ENCODE measurements around the gene NKX2-3. TPM values are rescaled to one million over a fixed set of nuclear protein-coding genes. Genes with fewer than 3 reads are reported as not detected.

NKX2-3 gene
- total and polyA plus RNA-seq, 4 donors: not detected

Other genes with a start within 250 kb of the NKX2-3 start
- under 1 TPM; 0.23 to 0.52 TPM for gene CNNM1, start 203.6 kb upstream of the NKX2-3 start, total RNA-seq
- gene CNNM1, start 203.6 kb upstream of the NKX2-3 start, polyA plus RNA-seq: under 1 TPM; 0.15 to 0.16 TPM
- gene GOT1, start 102.3 kb upstream of the NKX2-3 start, total RNA-seq: 10 to 100 TPM; 14.6 to 35.3 TPM
- gene GOT1, start 102.3 kb upstream of the NKX2-3 start, polyA plus RNA-seq: 10 to 100 TPM; 21.9 to 26.1 TPM
- gene SLC25A28, start 87.5 kb downstream of the NKX2-3 start, total RNA-seq: 10 to 100 TPM; 31.1 to 47.9 TPM
- gene SLC25A28, start 87.5 kb downstream of the NKX2-3 start, polyA plus RNA-seq: 10 to 100 TPM; 47.2 to 86.9 TPM
- 10 to 100 TPM; 12.9 to 14.6 TPM for gene ENTPD7, start 126.6 kb downstream of the NKX2-3 start, total RNA-seq
- gene ENTPD7, start 126.6 kb downstream of the NKX2-3 start, polyA plus RNA-seq: 1 to 10 TPM; 1.0 to 8.3 TPM
- gene COX15, start 199.2 kb downstream of the NKX2-3 start, total RNA-seq: 10 to 100 TPM; 37.6 to 37.7 TPM
- gene COX15, start 199.2 kb downstream of the NKX2-3 start, polyA plus RNA-seq: 10 to 100 TPM; 13.5 to 15.5 TPM
- gene CUTC, start 199.3 kb downstream of the NKX2-3 start, total RNA-seq: 10 to 100 TPM; 13.0 to 20.2 TPM
- 10 to 100 TPM; 20.9 to 24.7 TPM for gene CUTC, start 199.3 kb downstream of the NKX2-3 start, polyA plus RNA-seq
- gene ABCC2, start 249.7 kb downstream of the NKX2-3 start, total RNA-seq: 1 to 10 TPM; 1.1 to 1.3 TPM
- under 1 TPM; 0.47 to 0.82 TPM for gene ABCC2, start 249.7 kb downstream of the NKX2-3 start, polyA plus RNA-seq